GM15510 (cell line): ENCODE results near the gene CCDC57.

ENCODE experiments used
- POLR2A ChIP-seq: IDR thresholded peaks from 3 replicates; pipeline ENCODE4 v1.6.1; 2011; ENCODE audit warnings: borderline replicate concordance; ENCODE audit not compliant: insufficient read length; ENCODE audit errors: extremely low read depth

CCDC57 gene

GRCh38 chr17:82152114-82152513 is 60.5 kb downstream of the CCDC57 start:
- no peak for TF ChIP-seq POLR2A

GRCh38 chr17:82151106-82151957 is 61.3 kb downstream of the CCDC57 start:
- no peak for TF ChIP-seq POLR2A

- no peak for TF ChIP-seq POLR2A
Observed at GRCh38 chr17:82149401-82150099, 63.1 kb downstream of the CCDC57 start.

GRCh38 chr17:82148997-82149396 is 63.6 kb downstream of the CCDC57 start:
- TF ChIP-seq POLR2A, result no peak

- no peak for TF ChIP-seq POLR2A
Observed at GRCh38 chr17:82148011-82148410, 64.6 kb downstream of the CCDC57 start.

GRCh38 chr17:82146663-82147654 is 65.7 kb downstream of the CCDC57 start:
- no peak for TF ChIP-seq POLR2A

DNA sequence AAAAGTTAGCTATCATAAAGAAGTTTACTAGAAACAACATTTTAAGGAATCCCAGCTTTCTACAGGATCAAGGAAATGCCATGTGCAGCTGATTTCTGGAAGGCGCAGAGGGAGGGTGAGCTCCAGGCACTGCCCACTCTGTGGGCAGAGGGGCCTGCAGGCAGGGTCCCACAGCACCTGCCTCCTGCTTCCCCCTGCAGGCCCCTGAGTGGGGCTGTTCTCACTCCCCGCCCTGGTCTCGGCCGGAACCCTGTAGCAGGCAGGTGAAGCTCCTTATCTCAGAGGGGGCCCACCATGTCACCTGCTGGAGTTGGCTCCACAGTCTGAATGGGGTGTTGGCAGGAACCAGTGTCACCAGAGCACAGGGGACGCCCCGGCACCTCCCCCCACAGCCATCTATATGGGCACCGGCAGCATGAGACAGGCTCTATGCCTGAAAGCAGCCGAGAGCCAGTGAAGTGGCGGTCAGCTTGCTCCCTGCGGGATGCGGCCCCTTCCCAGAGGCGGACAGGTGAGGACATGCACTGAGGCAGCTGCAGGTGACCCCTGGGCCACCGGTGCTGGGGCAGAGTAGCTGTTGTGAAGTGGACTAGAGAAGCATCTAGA is 67.0 kb downstream of the CCDC57 start:
- TF ChIP-seq POLR2A, result no peak

DNA sequence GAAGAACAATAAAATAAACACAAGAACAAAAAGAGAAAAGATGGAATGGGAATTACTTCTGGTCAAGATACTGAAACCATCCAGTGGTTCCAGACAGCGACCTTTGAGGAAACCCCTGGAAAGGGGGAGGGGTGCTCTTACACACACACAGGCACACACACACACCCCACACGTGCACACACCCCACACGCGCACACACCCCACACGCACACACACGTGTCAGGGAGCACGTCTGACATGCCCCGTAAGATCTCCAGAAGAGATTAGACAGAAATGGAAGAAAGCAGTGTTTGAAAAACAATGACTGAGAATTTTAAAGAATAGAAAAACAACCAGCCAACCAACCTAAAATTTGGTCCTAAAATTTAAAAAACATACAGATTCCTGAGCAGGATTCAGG is 69.3 kb downstream of the CCDC57 start:
- TF ChIP-seq POLR2A, result no peak

DNA sequence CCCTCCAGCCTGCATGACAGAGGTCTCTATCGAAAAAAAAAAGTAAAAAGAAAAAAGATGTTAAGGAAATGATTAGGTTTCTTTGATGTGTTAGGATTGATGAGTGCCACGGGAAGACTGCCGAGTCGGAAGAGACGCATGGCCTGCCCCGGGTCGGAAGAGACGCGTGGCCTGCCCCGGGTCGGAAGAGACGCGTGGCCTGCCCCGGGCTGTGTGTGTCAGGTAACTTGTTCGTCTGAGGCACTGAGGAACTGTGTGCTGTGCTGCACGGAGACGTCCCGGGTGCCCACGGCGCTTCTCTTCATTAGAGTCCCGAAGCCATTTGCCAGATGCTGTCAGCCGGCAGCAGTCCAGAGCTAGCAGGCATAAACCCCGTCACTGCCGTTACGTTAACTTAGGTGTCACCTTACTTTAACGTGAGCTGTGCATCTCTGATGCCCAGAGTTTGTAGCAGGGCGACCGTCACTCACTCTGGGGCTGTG is 74.1 kb downstream of the CCDC57 start:
- no peak for TF ChIP-seq POLR2A

DNA sequence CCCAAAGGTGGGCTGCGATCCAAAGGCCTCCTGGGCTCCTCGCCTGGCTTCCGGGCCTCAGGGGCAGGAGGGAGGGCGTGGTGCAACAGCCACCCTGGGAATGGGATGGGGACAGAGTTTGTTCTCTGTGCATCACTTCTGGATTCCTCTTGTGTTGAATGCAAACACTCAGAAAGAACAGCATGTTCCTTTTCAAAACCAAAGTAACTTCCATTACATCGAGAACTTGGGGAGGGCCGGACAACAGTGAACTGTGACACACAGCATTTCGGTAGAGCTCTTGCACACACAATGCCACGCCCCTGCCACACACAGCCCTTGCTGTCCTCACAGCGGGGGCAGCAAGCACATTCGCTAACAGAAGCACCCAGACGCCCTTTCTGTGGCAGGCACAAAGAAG is 78.5 kb downstream of the CCDC57 start:
- no peak for TF ChIP-seq POLR2A

- TF ChIP-seq POLR2A, result no peak
Observed at GRCh38 chr17:82129095-82129494, 83.5 kb downstream of the CCDC57 start.

DNA sequence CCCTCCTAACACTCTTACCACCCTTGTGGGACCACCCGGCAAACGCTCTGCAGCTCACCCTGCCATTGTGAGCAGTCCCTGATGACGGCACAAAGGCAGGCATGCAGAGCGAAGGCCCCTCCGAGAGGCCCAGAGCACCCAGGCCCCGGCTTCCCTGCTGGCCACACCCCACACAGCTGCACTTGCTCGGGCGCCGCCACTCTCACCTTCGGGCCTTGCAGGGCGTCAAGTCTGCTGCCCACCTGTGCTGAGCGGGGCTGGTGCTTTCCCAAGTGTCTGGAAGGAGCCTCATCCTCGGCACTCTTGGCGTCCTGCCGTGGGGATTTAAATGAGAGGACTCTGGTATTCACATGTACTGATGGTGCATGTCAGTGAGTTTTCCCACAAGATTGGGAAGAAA is 84.4 kb downstream of the CCDC57 start:
- TF ChIP-seq POLR2A, result no peak

DNA sequence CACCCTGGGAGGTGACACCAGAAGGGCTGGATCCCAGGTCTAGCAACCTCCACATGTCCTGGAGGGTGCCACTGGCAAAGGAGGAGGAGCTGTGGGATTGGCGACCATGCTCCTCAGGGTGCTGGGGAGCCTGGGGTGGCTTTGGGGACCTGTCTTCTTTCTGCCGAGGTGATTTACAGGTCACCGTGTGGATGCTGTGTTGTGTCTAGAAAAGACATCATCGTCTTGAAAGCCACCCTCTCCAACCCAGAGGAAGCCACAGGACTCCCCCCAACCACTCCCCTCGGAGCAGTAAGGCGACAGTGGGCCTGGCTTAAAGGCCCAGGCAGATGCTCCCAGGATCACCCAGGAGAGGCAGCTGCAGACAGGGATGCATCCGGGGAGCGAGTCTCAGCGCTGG is 84.9 kb downstream of the CCDC57 start:
- TF ChIP-seq POLR2A, result no peak

DNA sequence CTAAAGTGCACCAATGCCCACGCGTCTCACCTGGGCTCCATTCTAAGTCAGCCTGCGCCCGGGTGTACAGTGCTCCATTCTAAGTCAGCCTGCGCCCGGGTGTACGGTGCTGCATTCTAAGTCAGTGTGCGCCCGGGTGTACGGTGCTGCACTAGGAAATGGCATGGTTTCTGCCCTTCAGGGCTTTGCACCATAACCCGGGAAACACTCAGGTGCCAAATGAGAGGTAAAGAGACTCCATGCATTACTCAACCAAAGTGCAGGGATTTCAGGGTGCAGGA is 85.4 kb downstream of the CCDC57 start:
- TF ChIP-seq POLR2A, result no peak

GRCh38 chr17:82126556-82127314 is 85.9 kb downstream of the CCDC57 start:
- TF ChIP-seq POLR2A, result no peak

- no peak for TF ChIP-seq POLR2A
Observed at GRCh38 chr17:82124101-82124500, 88.5 kb downstream of the CCDC57 start.
